Ishikawa (cell line): ENCODE results near the gene TSPYL4.

Experiments used
- MAX ChIP-seq: IDR thresholded peaks from 2 replicates; pipeline ENCODE4 v1.6.1; 2012
- ZBTB7A ChIP-seq: IDR thresholded peaks from 2 replicates; pipeline ENCODE4 v1.6.1; 2012; ENCODE audit warnings: low read depth

GRCh38 chr6:116282698-116283097 is 28.8 kb upstream of the TSPYL4 start:
- TF ChIP-seq ZBTB7A = no peak
- TF ChIP-seq MAX = no peak
